GM23338 (cell line): Measurements from ENCODE around the gene FAM227B. TPM values are rescaled to one million over a fixed set of nuclear protein-coding genes. Genes with fewer than 3 reads are reported as not detected.

Experiments used
- ATAC-seq: fragments of 200-7000 bp; cut with Tn5 transposase; 3 replicates; pipeline ENCODE4 v1.9.1; 2020
- DNase-seq: peaks from one replicate; pipeline ENCODE4 v3.0.0-alpha.2; 2015; ENCODE audit warnings: low spot score
- H2AFZ ChIP-seq: fragments of 200-600 bp; sonication (generic); 2 replicates; pipeline ENCODE4 v1.8.0; 2016; ENCODE audit warnings: antibody characterized with exemption, mild to moderate bottlenecking, moderate library complexity
- H3F3A ChIP-seq: fragments of 200-600 bp; sonication (generic); replicated peaks from 2 replicates; pipeline ENCODE4 v1.8.0; 2017; ENCODE audit warnings: antibody characterized with exemption, mixed run types, low read depth
- H3K27ac ChIP-seq: fragments of 200-600 bp; sonication (generic); 2 replicates; pipeline ENCODE4 v1.6.1; 2016; ENCODE audit warnings: low read depth
- H3K27me3 ChIP-seq: fragments of 200-600 bp; sonication (generic); 2 replicates; pipeline ENCODE4 v1.8.0; 2016; ENCODE audit warnings: mild to moderate bottlenecking, mixed run types, moderate library complexity; ENCODE audit not compliant: insufficient read depth
- H3K36me3 ChIP-seq: fragments of 200-600 bp; sonication (generic); 2 replicates; pipeline ENCODE4 v1.8.0; 2016; ENCODE audit warnings: mild to moderate bottlenecking; ENCODE audit not compliant: insufficient read depth
- H3K4me1 ChIP-seq: fragments of 200-600 bp; sonication (generic); 2 replicates; pipeline ENCODE4 v1.8.0; 2016; ENCODE audit warnings: mild to moderate bottlenecking, moderate library complexity; ENCODE audit not compliant: insufficient read depth
- H3K4me2 ChIP-seq: fragments of 200-600 bp; sonication (generic); 2 replicates; pipeline ENCODE4 v1.7.1; 2017; ENCODE audit warnings: mixed run types
- H3K4me3 ChIP-seq: fragments of 200-600 bp; sonication (generic); 2 replicates; pipeline ENCODE4 v1.6.1; 2016; ENCODE audit warnings: mixed run types
- H3K79me2 ChIP-seq: fragments of 200-600 bp; sonication (generic); replicated peaks from 2 replicates; pipeline ENCODE4 v1.8.0; 2017; ENCODE audit warnings: mild to moderate bottlenecking; ENCODE audit not compliant: insufficient read depth
- H3K9me2 ChIP-seq: fragments of 200-600 bp; sonication (generic); 2 replicates; pipeline ENCODE4 v1.8.0; 2017; ENCODE audit not compliant: insufficient read depth
- H4K20me1 ChIP-seq: fragments of 200-600 bp; sonication (generic); replicated peaks from 2 replicates; pipeline ENCODE4 v1.8.0; 2017; ENCODE audit warnings: mild to moderate bottlenecking; ENCODE audit not compliant: insufficient read depth
- H3K27ac Mint-ChIP-seq: 2 replicates; pipeline ENCODE4 v1.8.0; 2020; ENCODE audit warnings: inconsistent platforms, mild to moderate bottlenecking, moderate library complexity, mixed read lengths
- H3K27me3 Mint-ChIP-seq: 3 replicates; pipeline ENCODE4 v1.8.0; 2022; ENCODE audit warnings: low read depth, mild to moderate bottlenecking, moderate library complexity, mixed read lengths, inconsistent platforms; ENCODE audit not compliant: insufficient read depth, poor library complexity
- H3K36me3 Mint-ChIP-seq: 3 replicates; pipeline ENCODE4 v1.8.0; 2021; ENCODE audit warnings: low read depth, mild to moderate bottlenecking, inconsistent platforms, moderate library complexity, mixed read lengths
- H3K4me1 Mint-ChIP-seq: 3 replicates; pipeline ENCODE4 v1.8.0; 2020; ENCODE audit warnings: mild to moderate bottlenecking, inconsistent platforms, mixed read lengths
- H3K4me3 Mint-ChIP-seq: 3 replicates; pipeline ENCODE4 v1.8.0; 2021; ENCODE audit warnings: moderate library complexity, mild to moderate bottlenecking, inconsistent platforms, mixed read lengths
- H3K9me3 Mint-ChIP-seq: 3 replicates; pipeline ENCODE4 v1.8.0; 2020; ENCODE audit warnings: moderate library complexity, mild to moderate bottlenecking, inconsistent platforms, mixed read lengths
- CREB1 ChIP-seq: fragments of 250-450 bp; sonication (Bioruptor Pico); IDR thresholded peaks from 2 replicates; pipeline ENCODE4 v1.5.0; 2020; ENCODE audit warnings: low read depth, mild to moderate bottlenecking, moderate library complexity
- ETS1 ChIP-seq: IDR thresholded peaks from 2 replicates; pipeline ENCODE4 v1.6.1; 2016; ENCODE audit warnings: antibody characterized with exemption
- EZH2 ChIP-seq: fragments of 200-600 bp; sonication (generic); IDR thresholded peaks from one replicate; pipeline ENCODE4 v1.8.0; 2017; ENCODE audit warnings: antibody characterized with exemption, mild to moderate bottlenecking, low read depth; ENCODE audit not compliant: unreplicated experiment
- EZH2phosphoT487 ChIP-seq: fragments of 200-600 bp; sonication (generic); IDR thresholded peaks from one replicate; pipeline ENCODE4 v1.8.1; 2018; ENCODE audit warnings: antibody characterized with exemption; ENCODE audit not compliant: unreplicated experiment
- JUNB ChIP-seq: IDR thresholded peaks from one replicate; pipeline ENCODE4 v1.6.1; 2016; ENCODE audit warnings: antibody characterized with exemption; ENCODE audit not compliant: unreplicated experiment
- STAT1 ChIP-seq: IDR thresholded peaks from one replicate; pipeline ENCODE4 v1.6.1; 2016; ENCODE audit warnings: antibody characterized with exemption; ENCODE audit not compliant: unreplicated experiment
- ZNF114 ChIP-seq: fragments of 250-450 bp; sonication (Bioruptor Pico); IDR thresholded peaks from 2 replicates; pipeline ENCODE4 v1.5.0; 2020; ENCODE audit warnings: mild to moderate bottlenecking, moderate library complexity
- ZNF462 ChIP-seq: fragments of 250-450 bp; sonication (Bioruptor Pico); IDR thresholded peaks from 2 replicates; pipeline ENCODE4 v1.5.0; 2020; ENCODE audit warnings: mild to moderate bottlenecking, moderate library complexity
- polyA plus RNA-seq: library from polyadenylated mRNA; unstranded; fragments of >200 nt; fragmentation: Nextera tagmentation; extraction: Ambion mirVana; gene quantifications from 2 replicates; pipeline ENCODE4 v1.2.1, GENCODE V29; 2016
- total RNA-seq: library from RNA; depleted of rRNA; stranded (reverse); fragments of >200 nt; shearing (Covaris generic); gene quantifications from 2 replicates; pipeline ENCODE4 v1.2.3, GENCODE V29; 2014

The FAM227B gene
- total and polyA plus RNA-seq, 2 experiments from 2014 or later, result 2.6 to 10.2 TPM

GRCh38 chr15:49366496-49366895 lies 254.1 kb downstream of the FAM227B start (continued):
- no peak for TF ChIP-seq ZNF462 (CRISPR knock-in tag)

- ATAC-seq, result no peak
- H3K4me2 ChIP-seq, result no peak overlapping the region
- no peak overlapping the region for H2AFZ ChIP-seq
- H3K27ac ChIP-seq, result no peak overlapping the region
- H3K36me3 ChIP-seq, result no peaks in the 10 kb centered on the region
- no peaks in the 10 kb centered on the region for H3K79me2 ChIP-seq
- DNase-seq, result no peak
- no peaks in the 10 kb centered on the region for H3K27me3 ChIP-seq
- peaks cover 6% of the 10 kb centered on the region; the same call in 1 of the 2 replicates for H3K9me2 ChIP-seq
- no peaks in the 10 kb centered on the region for H3F3A ChIP-seq
- Mint-ChIP-seq H3K4me3 (no peak overlapping the region), H3K9me3 (no peaks in the 10 kb centered on the region), H3K27me3 (no peaks in the 10 kb centered on the region), H3K27ac (no peak overlapping the region), H3K36me3 (no peaks in the 10 kb centered on the region), H3K4me1 (no peaks in the 10 kb centered on the region; the same call in 2 of the 3 replicates)
- H3K4me1 ChIP-seq, result no peaks in the 10 kb centered on the region
- H4K20me1 ChIP-seq, result no peaks in the 10 kb centered on the region
- no peak overlapping the region for H3K4me3 ChIP-seq
- no peak for TF ChIP-seq CREB1 (CRISPR knock-in tag)
- no peak for TF ChIP-seq JUNB
- TF ChIP-seq ETS1, result no peak
- TF ChIP-seq ZNF114 (CRISPR knock-in tag), result no peak
- TF ChIP-seq STAT1, result no peak
- TF ChIP-seq ZNF462 (CRISPR knock-in tag), result no peak
- TF ChIP-seq EZH2phosphoT487, result no peak
- TF ChIP-seq EZH2, result no peak
These were observed 259.2 kb downstream of the FAM227B start for GRCh38 chr15:49361370-49361769.
